ENCODE results near the gene DGKG.

DGKG gene

GRCh38 chr3:186208296-186208989, 153.6 kb downstream of the DGKG start:
- Histone ChIP-seq H3K9me3 (ENCODE audit: low read depth, low read length) (no peaks in the 10 kb centered on the region), H3K27ac (no peak overlapping the region), H3K9ac (ENCODE audit: insufficient read length) (no peak overlapping the region), H3K36me3 (ENCODE audit: insufficient read depth, low read length) (no peaks in the 10 kb centered on the region), H3K4me3 (no peak overlapping the region)
- no peak for TF ChIP-seq POLR2AphosphoS5 (IDR thresholded peaks at IDR 0.05; ENCODE audit: borderline replicate concordance, low read depth, low read length)
- DNase-seq (ENCODE audit: low read depth, low spot score), result no peak

GRCh38 chr3:186207515-186207914, 154.5 kb downstream of the DGKG start:
- Histone ChIP-seq H3K9me3 (ENCODE audit: low read depth, low read length) (no peaks in the 10 kb centered on the region), H3K9ac (ENCODE audit: insufficient read length) (no peak overlapping the region), H3K36me3 (ENCODE audit: insufficient read depth, low read length) (no peaks in the 10 kb centered on the region), H3K4me3 (no peak overlapping the region), H3K27ac (no peak overlapping the region)
- no peak for DNase-seq (ENCODE audit: low read depth, low spot score)
- TF ChIP-seq POLR2AphosphoS5 (IDR thresholded peaks at IDR 0.05; ENCODE audit: borderline replicate concordance, low read depth, low read length) (no peak), EZH2 (IDR thresholded peaks at IDR 0.05) (no peak), FOXP2 (optimal IDR thresholded peaks at IDR 0.05; ENCODE audit: control extremely low read depth, extremely low read length, insufficient read depth) (no peak)

GRCh38 chr3:186200726-186201125, 161.3 kb downstream of the DGKG start:
- Histone ChIP-seq H3K27ac (no peak overlapping the region), H3K9me3 (ENCODE audit: low read depth, low read length) (no peaks in the 10 kb centered on the region), H3K36me3 (ENCODE audit: insufficient read depth, low read length) (no peaks in the 10 kb centered on the region), H3K9ac (ENCODE audit: insufficient read length) (no peak overlapping the region), H3K4me3 (no peak overlapping the region)
- TF ChIP-seq FOXP2 (optimal IDR thresholded peaks at IDR 0.05; ENCODE audit: control extremely low read depth, extremely low read length, insufficient read depth) (no peak), POLR2AphosphoS5 (IDR thresholded peaks at IDR 0.05; ENCODE audit: borderline replicate concordance, low read depth, low read length) (no peak), EZH2 (IDR thresholded peaks at IDR 0.05) (no peak)
- DNase-seq (ENCODE audit: low read depth, low spot score), result no peak

GRCh38 chr3:186198442-186198841, 163.6 kb downstream of the DGKG start:
- H3K9ac ChIP-seq (ENCODE audit: insufficient read length), result no peak overlapping the region
- no peaks in the 10 kb centered on the region for H3K9me3 ChIP-seq (ENCODE audit: low read depth, low read length)
- TF ChIP-seq POLR2AphosphoS5 (IDR thresholded peaks at IDR 0.05; ENCODE audit: borderline replicate concordance, low read depth, low read length), result no peak
- TF ChIP-seq EZH2 (IDR thresholded peaks at IDR 0.05), result no peak
- no peak for TF ChIP-seq FOXP2 (optimal IDR thresholded peaks at IDR 0.05; ENCODE audit: control extremely low read depth, extremely low read length, insufficient read depth)
- H3K36me3 ChIP-seq (ENCODE audit: insufficient read depth, low read length), result no peaks in the 10 kb centered on the region
- no peak for DNase-seq (ENCODE audit: low read depth, low spot score)
- H3K27ac ChIP-seq, result no peak overlapping the region
- no peak overlapping the region for H3K4me3 ChIP-seq

- Histone ChIP-seq H3K36me3 (ENCODE audit: insufficient read depth, low read length) (no peaks in the 10 kb centered on the region), H3K4me3 (no peak overlapping the region), H3K9ac (ENCODE audit: insufficient read length) (no peak overlapping the region), H3K9me3 (ENCODE audit: low read depth, low read length) (no peaks in the 10 kb centered on the region), H3K27ac (no peak overlapping the region)
- TF ChIP-seq EZH2 (IDR thresholded peaks at IDR 0.05), result no peak
- TF ChIP-seq FOXP2 (optimal IDR thresholded peaks at IDR 0.05; ENCODE audit: control extremely low read depth, extremely low read length, insufficient read depth), result no peak
- TF ChIP-seq POLR2AphosphoS5 (IDR thresholded peaks at IDR 0.05; ENCODE audit: borderline replicate concordance, low read depth, low read length), result no peak
- DNase-seq (ENCODE audit: low read depth, low spot score), result no peak
Observed at GRCh38 chr3:186194451-186194811, 167.6 kb downstream of the DGKG start.

- H3K9ac ChIP-seq (ENCODE audit: insufficient read length), result no peak overlapping the region
Observed at GRCh38 chr3:186193534-186194450, 168.2 kb downstream of the DGKG start.

GRCh38 chr3:186192823-186193222, 169.2 kb downstream of the DGKG start:
- DNase-seq (ENCODE audit: low read depth, low spot score), result no peak
- Histone ChIP-seq H3K9ac (ENCODE audit: insufficient read length) (no peak overlapping the region), H3K4me3 (no peak overlapping the region), H3K27ac (no peak overlapping the region), H3K36me3 (ENCODE audit: insufficient read depth, low read length) (no peaks in the 10 kb centered on the region), H3K9me3 (ENCODE audit: low read depth, low read length) (no peaks in the 10 kb centered on the region)
- TF ChIP-seq POLR2AphosphoS5 (IDR thresholded peaks at IDR 0.05; ENCODE audit: borderline replicate concordance, low read depth, low read length), result no peak
- TF ChIP-seq FOXP2 (optimal IDR thresholded peaks at IDR 0.05; ENCODE audit: control extremely low read depth, extremely low read length, insufficient read depth), result no peak
- TF ChIP-seq EZH2 (IDR thresholded peaks at IDR 0.05), result no peak

More at GRCh38 chr3:186193534-186194450, 168.2 kb downstream of the DGKG start:
- no peak for TF ChIP-seq EZH2 (IDR thresholded peaks at IDR 0.05)
- TF ChIP-seq POLR2AphosphoS5 (IDR thresholded peaks at IDR 0.05; ENCODE audit: borderline replicate concordance, low read depth, low read length), result no peak
- no peak for TF ChIP-seq FOXP2 (optimal IDR thresholded peaks at IDR 0.05; ENCODE audit: control extremely low read depth, extremely low read length, insufficient read depth)
- Histone ChIP-seq H3K9me3 (ENCODE audit: low read depth, low read length) (no peaks in the 10 kb centered on the region), H3K36me3 (ENCODE audit: insufficient read depth, low read length) (no peaks in the 10 kb centered on the region), H3K27ac (no peak overlapping the region), H3K4me3 (no peak overlapping the region)
- no peak for DNase-seq (ENCODE audit: low read depth, low spot score)

- Histone ChIP-seq H3K4me3 (no peak overlapping the region), H3K27ac (no peak overlapping the region), H3K9ac (ENCODE audit: insufficient read length) (no peak overlapping the region), H3K9me3 (ENCODE audit: low read depth, low read length) (no peaks in the 10 kb centered on the region), H3K36me3 (ENCODE audit: insufficient read depth, low read length) (no peaks in the 10 kb centered on the region)
- no peak for TF ChIP-seq POLR2AphosphoS5 (IDR thresholded peaks at IDR 0.05; ENCODE audit: borderline replicate concordance, low read depth, low read length)
- no peak for TF ChIP-seq FOXP2 (optimal IDR thresholded peaks at IDR 0.05; ENCODE audit: control extremely low read depth, extremely low read length, insufficient read depth)
- no peak for TF ChIP-seq EZH2 (IDR thresholded peaks at IDR 0.05)
- no peak for DNase-seq (ENCODE audit: low read depth, low spot score)
Observed at GRCh38 chr3:186189492-186189891, 172.5 kb downstream of the DGKG start.

All from SK-N-MC (cell line).